Ishikawa (cell line): Measurements from ENCODE around the gene HOOK2.

ENCODE experiments used
- CEBPB ChIP-seq: IDR thresholded peaks from 2 replicates; pipeline ENCODE4 v1.6.1; 2012
- CREB1 ChIP-seq: IDR thresholded peaks from 2 replicates; pipeline ENCODE4 v1.6.1; 2012; ENCODE audit warnings: low read depth
- EGR1 ChIP-seq: IDR thresholded peaks from 2 replicates; pipeline ENCODE4 v1.6.1; 2012
- EP300 ChIP-seq: IDR thresholded peaks from 2 replicates; pipeline ENCODE4 v1.6.1; 2012; ENCODE audit warnings: borderline replicate concordance
- FOXM1 ChIP-seq: IDR thresholded peaks from 2 replicates; pipeline ENCODE4 v1.6.1; 2012; ENCODE audit warnings: low read depth, borderline replicate concordance
- NFIC ChIP-seq: IDR thresholded peaks from 2 replicates; pipeline ENCODE4 v1.6.1; 2012
- RAD21 ChIP-seq: IDR thresholded peaks from 2 replicates; pipeline ENCODE4 v1.6.1; 2012; ENCODE audit warnings: low read depth
- TAF1 ChIP-seq: IDR thresholded peaks from 2 replicates; pipeline ENCODE4 v1.6.1; 2012; ENCODE audit warnings: low read depth, mild to moderate bottlenecking
- TCF12 ChIP-seq: IDR thresholded peaks from 2 replicates; pipeline ENCODE4 v1.6.1; 2012; ENCODE audit warnings: low read depth
- TEAD4 ChIP-seq: IDR thresholded peaks from 2 replicates; pipeline ENCODE4 v1.6.1; 2012
- YY1 ChIP-seq: IDR thresholded peaks from 2 replicates; pipeline ENCODE4 v1.6.1; 2012; ENCODE audit warnings: low read depth
- ZBTB7A ChIP-seq: IDR thresholded peaks from 2 replicates; pipeline ENCODE4 v1.6.1; 2012; ENCODE audit warnings: low read depth
- TF ChIP-seq, protein P1 (sequence below): IDR thresholded peaks from 2 replicates; pipeline ENCODE4 v1.6.1; 2012
- TF ChIP-seq, protein P2 (sequence below): IDR thresholded peaks from 2 replicates; pipeline ENCODE4 v1.6.1; 2012
- TF ChIP-seq, protein P3 (sequence below): IDR thresholded peaks from 2 replicates; pipeline ENCODE4 v1.6.1; 2012; ENCODE audit warnings: low read depth, mild to moderate bottlenecking

Gene HOOK2

DNA sequence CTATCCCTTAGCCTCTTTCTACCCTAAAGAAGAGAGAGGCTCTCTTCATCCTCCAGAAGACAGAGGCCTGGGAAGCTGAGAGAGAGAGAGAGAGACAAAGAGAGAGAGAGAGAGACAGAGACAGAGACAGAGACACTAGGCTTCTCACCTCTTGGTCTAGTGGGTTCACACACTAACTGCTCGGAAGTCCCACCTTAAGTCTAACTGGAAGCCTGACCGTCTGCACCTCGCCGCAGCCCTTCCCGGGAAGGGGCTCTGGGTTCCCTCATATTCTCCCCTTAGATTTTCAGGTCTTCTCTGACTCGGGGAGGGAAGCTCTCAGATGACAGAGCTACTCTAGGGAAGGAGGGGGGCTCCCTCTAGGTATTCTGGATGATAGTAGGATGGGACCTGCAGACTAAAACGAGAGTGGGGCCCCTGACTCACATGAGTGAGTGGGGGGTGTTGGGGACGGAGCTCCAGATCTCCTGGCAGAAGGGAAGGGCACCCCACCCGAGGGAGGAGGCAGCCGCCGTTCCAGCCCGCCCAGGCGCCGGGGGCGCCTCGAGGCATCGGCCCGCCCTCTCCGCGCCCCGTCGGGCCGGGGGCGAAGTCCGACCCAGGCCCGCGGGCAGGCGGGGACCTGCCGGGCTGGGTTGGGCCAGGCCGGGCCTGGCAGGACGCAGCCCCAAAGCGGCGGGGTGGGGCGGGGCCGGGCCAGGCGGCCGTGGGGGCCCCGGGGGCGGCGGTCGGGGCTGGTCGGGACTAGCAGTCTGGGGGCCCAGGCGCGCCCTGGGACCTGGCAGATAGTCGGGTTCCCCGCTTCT, 13.9 kb upstream of the HOOK2 start:
- TF ChIP-seq ZBTB7A (peak; percentile 53; the same call in 1 of the 2 replicates), NFIC (no peak)

DNA sequence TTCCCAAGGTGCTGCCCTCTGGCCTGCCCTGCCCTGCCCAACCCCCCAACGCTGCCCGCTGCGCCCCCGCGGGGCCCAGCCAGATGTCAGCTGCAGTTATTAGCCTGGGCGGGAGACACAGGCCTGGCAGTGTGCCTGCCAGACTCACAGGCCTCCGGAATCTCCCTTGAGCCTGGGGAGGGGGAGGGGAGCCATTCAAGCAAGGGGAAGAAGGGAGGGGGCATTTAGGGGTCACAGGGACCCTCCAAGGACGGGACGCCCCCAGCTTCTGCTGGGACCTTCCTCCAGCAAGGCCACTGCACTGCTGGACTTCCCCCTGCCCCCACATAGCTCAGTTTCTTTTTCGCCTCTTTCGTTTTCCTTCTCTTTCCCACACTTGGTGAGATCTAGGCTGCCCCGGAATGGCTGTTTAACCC, 13.3 kb upstream of the HOOK2 start:
- TF ChIP-seq CEBPB: peak; percentile 5; the same call in 1 of the 2 replicates
- TF ChIP-seq TAF1: no peak
- peak; percentile 87 for TF ChIP-seq EP300
- TF ChIP-seq, protein P1, sequence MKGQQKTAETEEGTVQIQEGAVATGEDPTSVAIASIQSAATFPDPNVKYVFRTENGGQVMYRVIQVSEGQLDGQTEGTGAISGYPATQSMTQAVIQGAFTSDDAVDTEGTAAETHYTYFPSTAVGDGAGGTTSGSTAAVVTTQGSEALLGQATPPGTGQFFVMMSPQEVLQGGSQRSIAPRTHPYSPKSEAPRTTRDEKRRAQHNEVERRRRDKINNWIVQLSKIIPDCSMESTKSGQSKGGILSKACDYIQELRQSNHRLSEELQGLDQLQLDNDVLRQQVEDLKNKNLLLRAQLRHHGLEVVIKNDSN: peak; percentile 16; the same call in 1 of the 2 replicates
- TF ChIP-seq FOXM1: peak; percentile 77; the same call in 1 of the 2 replicates
- no peak for TF ChIP-seq YY1
- TF ChIP-seq RAD21: peak; percentile 35; the same call in 1 of the 2 replicates
- TF ChIP-seq ZBTB7A: peak; percentile 90
- TF ChIP-seq TCF12: peak; percentile 97
- TF ChIP-seq, protein P2, sequence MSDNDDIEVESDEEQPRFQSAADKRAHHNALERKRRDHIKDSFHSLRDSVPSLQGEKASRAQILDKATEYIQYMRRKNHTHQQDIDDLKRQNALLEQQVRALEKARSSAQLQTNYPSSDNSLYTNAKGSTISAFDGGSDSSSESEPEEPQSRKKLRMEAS: peak; percentile 65
- TF ChIP-seq TEAD4: no peak
- TF ChIP-seq NFIC: peak; percentile 96
- peak; percentile 74 for TF ChIP-seq EGR1
- no peak for TF ChIP-seq CREB1
- TF ChIP-seq, protein P3, sequence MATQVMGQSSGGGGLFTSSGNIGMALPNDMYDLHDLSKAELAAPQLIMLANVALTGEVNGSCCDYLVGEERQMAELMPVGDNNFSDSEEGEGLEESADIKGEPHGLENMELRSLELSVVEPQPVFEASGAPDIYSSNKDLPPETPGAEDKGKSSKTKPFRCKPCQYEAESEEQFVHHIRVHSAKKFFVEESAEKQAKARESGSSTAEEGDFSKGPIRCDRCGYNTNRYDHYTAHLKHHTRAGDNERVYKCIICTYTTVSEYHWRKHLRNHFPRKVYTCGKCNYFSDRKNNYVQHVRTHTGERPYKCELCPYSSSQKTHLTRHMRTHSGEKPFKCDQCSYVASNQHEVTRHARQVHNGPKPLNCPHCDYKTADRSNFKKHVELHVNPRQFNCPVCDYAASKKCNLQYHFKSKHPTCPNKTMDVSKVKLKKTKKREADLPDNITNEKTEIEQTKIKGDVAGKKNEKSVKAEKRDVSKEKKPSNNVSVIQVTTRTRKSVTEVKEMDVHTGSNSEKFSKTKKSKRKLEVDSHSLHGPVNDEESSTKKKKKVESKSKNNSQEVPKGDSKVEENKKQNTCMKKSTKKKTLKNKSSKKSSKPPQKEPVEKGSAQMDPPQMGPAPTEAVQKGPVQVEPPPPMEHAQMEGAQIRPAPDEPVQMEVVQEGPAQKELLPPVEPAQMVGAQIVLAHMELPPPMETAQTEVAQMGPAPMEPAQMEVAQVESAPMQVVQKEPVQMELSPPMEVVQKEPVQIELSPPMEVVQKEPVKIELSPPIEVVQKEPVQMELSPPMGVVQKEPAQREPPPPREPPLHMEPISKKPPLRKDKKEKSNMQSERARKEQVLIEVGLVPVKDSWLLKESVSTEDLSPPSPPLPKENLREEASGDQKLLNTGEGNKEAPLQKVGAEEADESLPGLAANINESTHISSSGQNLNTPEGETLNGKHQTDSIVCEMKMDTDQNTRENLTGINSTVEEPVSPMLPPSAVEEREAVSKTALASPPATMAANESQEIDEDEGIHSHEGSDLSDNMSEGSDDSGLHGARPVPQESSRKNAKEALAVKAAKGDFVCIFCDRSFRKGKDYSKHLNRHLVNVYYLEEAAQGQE: no peak

DNA sequence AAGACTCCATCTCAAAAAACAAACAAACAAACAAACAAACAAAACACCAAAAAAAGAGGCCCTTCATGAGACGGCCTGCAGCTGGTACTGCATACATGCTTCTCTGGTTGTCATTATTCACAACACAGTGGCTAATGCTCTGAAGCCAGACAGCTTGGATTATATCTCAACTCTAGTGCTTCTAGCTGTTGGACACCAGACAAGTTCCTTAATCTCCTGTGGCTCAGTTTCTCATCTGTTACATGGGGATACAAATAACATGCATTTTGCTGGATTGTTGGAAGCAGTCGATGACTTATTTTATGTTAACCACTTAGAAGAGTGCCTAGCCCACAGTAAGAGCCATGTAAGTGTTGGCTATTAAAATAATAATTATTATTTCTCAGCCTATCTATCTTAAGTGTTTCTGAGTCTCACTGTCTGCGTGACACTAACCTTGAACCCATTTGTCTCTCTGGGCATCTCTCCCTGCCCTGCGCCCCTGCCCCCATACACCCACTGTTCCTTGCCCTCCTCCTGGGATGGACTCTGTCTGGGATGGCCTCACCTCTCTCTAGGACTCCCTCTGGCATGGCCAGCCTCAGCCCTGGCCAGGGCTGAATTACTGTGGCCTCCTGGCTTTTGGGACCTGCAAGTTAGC, 12.8 kb upstream of the HOOK2 start:
- TF ChIP-seq RAD21: no peak
- no peak for TF ChIP-seq EGR1
- TF ChIP-seq NFIC: no peak
- no peak for TF ChIP-seq CREB1
- TF ChIP-seq, protein P3: no peak
- TF ChIP-seq, protein P2: no peak
- no peak for TF ChIP-seq TEAD4
- TF ChIP-seq FOXM1: no peak
- no peak for TF ChIP-seq CEBPB
- TF ChIP-seq TAF1: no peak
- TF ChIP-seq EP300: no peak
- TF ChIP-seq TCF12: no peak
- TF ChIP-seq, protein P1: no peak
- TF ChIP-seq YY1: no peak

DNA sequence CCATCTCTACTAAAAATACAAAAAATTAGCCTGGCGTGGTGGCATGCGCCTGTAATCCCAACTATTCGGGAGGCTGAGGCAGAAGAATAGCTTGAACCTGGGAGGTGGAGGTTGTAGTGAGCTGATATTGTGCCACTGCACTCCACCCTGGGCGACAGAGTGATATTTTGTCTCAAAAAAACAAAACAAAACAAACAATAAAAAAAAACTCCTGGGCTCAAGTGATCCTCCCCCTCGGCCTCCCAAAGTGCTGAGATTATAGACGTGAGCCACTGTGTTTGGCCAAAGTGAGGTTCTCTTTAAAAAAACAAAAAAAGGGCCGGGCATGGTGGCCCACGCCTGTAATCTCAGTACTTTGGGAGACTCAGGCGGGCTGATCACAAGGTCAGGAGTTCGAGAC, 12.1 kb upstream of the HOOK2 start:
- TF ChIP-seq, protein P3: no peak
- TF ChIP-seq RAD21 (no peak), TEAD4 (no peak), YY1 (no peak), TAF1 (no peak), EP300 (no peak), CREB1 (no peak), ZBTB7A (no peak), TCF12 (no peak), NFIC (no peak), FOXM1 (no peak), EGR1 (no peak)
- TF ChIP-seq, protein P2: no peak
- TF ChIP-seq, protein P1: no peak
